HG02759 (cell line): ENCODE results near the gene SUGP1.

Experiments used
- ATAC-seq: cut with Tn5 transposase; IDR thresholded peaks from one replicate; pipeline ENCODE4 v1.9.1; 2021; ENCODE audit warnings: mild to moderate bottlenecking, moderate library complexity; ENCODE audit not compliant: unreplicated experiment

SUGP1 gene

GRCh38 chr19:19236173-19236572 lies 84.1 kb downstream of the SUGP1 start:
- no peak for ATAC-seq

GRCh38 chr19:19234220-19234816 lies 86.0 kb downstream of the SUGP1 start:
- no peak for ATAC-seq

GRCh38 chr19:19232261-19232721 lies 88.0 kb downstream of the SUGP1 start:
- no peak for ATAC-seq

- no peak for ATAC-seq
These were observed 89.3 kb downstream of the SUGP1 start for GRCh38 chr19:19230999-19231398.

DNA sequence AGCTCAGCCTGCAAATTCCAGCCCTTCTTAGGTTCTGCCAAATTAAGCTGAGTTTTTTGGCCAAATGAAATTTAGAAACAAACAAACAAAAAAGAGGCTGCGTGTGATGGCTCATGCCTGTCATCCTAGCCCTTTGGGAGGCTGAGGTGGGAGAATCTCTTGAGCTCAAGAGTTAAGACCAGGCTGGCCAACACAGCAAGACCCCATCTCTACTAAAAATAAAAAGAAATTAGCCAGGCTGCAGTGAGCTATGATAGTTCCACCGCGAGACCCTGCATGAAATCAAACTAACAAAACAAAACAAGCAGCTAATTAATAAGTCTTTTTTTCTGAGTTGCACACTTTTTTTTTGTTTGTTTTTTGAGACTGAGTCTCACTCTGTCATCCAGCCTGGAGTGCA lies 90.6 kb downstream of the SUGP1 start:
- no peak for ATAC-seq

GRCh38 chr19:19227217-19227616 lies 93.1 kb downstream of the SUGP1 start:
- no peak for ATAC-seq

GRCh38 chr19:19226663-19227062 lies 93.6 kb downstream of the SUGP1 start:
- no peak for ATAC-seq

DNA sequence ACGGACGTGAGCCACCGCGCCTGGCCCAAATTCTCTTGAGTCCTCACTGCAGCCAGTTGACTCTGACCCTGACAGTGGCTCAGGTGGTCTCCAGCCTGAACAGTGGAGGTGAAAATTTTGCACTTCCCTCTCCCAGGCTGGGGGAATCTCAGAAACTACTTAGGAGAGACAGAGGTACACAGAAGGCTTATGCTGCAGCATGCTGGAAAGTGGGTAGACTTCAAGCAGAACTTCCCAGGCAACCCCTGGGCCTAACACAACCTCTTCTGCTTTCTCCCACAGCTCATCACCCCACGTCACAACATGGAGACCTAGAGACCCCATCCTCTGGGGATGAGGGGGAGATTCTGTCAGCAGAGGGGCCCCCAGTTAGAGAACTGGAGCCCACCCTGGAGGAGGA lies 94.1 kb downstream of the SUGP1 start:
- no peak for ATAC-seq
